Loucy (cell line): ENCODE data around the gene FAT1.

ENCODE experiments used
- H2AFZ ChIP-seq: fragments of 200-600 bp; sonication (generic); 2 replicates; pipeline ENCODE4 v1.6.0; 2016; ENCODE audit warnings: antibody characterized with exemption, mild to moderate bottlenecking, low read length, moderate library complexity
- H3F3A ChIP-seq: fragments of 200-600 bp; 2 replicates; pipeline ENCODE4 v1.6.0; 2016; ENCODE audit warnings: antibody characterized with exemption, low read depth, mild to moderate bottlenecking
- H3K27me3 ChIP-seq: fragments of 200-600 bp; sonication (generic); 2 replicates; pipeline ENCODE4 v1.6.1; 2014; ENCODE audit warnings: low read length, mild to moderate bottlenecking; ENCODE audit not compliant: insufficient read depth, poor library complexity, severe bottlenecking
- H3K36me3 ChIP-seq: fragments of 200-600 bp; sonication (generic); 2 replicates; pipeline ENCODE4 v1.6.1; 2016; ENCODE audit warnings: low read length; ENCODE audit not compliant: insufficient read depth
- H3K4me1 ChIP-seq: fragments of 200-600 bp; sonication (generic); 2 replicates; pipeline ENCODE4 v1.5.1; 2014; ENCODE audit warnings: low read length, mild to moderate bottlenecking; ENCODE audit not compliant: insufficient read depth, poor library complexity, severe bottlenecking
- H3K4me2 ChIP-seq: fragments of 200-600 bp; sonication (generic); 2 replicates; pipeline ENCODE4 v1.6.0; 2014; ENCODE audit warnings: antibody characterized with exemption, low read length, low read depth, mild to moderate bottlenecking; ENCODE audit not compliant: poor library complexity, severe bottlenecking
- H3K4me3 ChIP-seq: fragments of 200-600 bp; sonication (generic); 2 replicates; pipeline ENCODE4 v1.5.1; 2014; ENCODE audit warnings: low read length, mild to moderate bottlenecking, mixed read lengths; ENCODE audit not compliant: poor library complexity, severe bottlenecking
- H3K79me2 ChIP-seq: fragments of 200-600 bp; sonication (generic); 2 replicates; pipeline ENCODE4 v1.6.1; 2014; ENCODE audit warnings: low read length; ENCODE audit not compliant: insufficient read depth
- H3K9ac ChIP-seq: fragments of 200-600 bp; sonication (generic); 2 replicates; pipeline ENCODE4 v1.6.0; 2014; ENCODE audit warnings: mild to moderate bottlenecking, low read depth, low read length, moderate library complexity; ENCODE audit not compliant: poor library complexity, severe bottlenecking
- H3K9me2 ChIP-seq: fragments of 200-600 bp; sonication (generic); replicated peaks from 2 replicates; pipeline ENCODE4 v1.6.1; 2016; ENCODE audit warnings: low read depth, low read length, mixed read lengths
- H3K9me3 ChIP-seq: fragments of 200-600 bp; sonication (generic); 2 replicates; pipeline ENCODE4 v1.6.1; 2014; ENCODE audit warnings: mild to moderate bottlenecking, antibody characterized with exemption, low read length, low read depth; ENCODE audit not compliant: insufficient read depth
- H4K20me1 ChIP-seq: fragments of 200-600 bp; sonication (generic); 2 replicates; pipeline ENCODE4 v1.6.0; 2014; ENCODE audit warnings: antibody characterized with exemption, low read length, mild to moderate bottlenecking; ENCODE audit not compliant: insufficient read depth, poor library complexity, severe bottlenecking
- CTCF ChIP-seq: fragments of 200-600 bp; sonication (generic); conservative IDR thresholded peaks from 2 replicates; pipeline ENCODE4 v1.5.1; 2014; ENCODE audit warnings: mild to moderate bottlenecking, antibody characterized with exemption, low read length
- EZH2phosphoT487 ChIP-seq: fragments of 200-600 bp; IDR thresholded peaks from 2 replicates; pipeline ENCODE4 v1.6.1; 2018; ENCODE audit warnings: antibody characterized with exemption, mild to moderate bottlenecking, moderate library complexity, borderline replicate concordance

Gene FAT1

GRCh38 chr4:186553717-186554116 lies 169.9 kb downstream of the FAT1 start:
- Histone ChIP-seq H3F3A (no peaks in the 10 kb centered on the region), H3K9me3 (no peaks in the 10 kb centered on the region), H3K4me3 (no peak overlapping the region), H4K20me1 (no peaks in the 10 kb centered on the region), H2AFZ (no peak overlapping the region), H3K79me2 (no peaks in the 10 kb centered on the region), H3K9ac (no peak overlapping the region), H3K9me2 (no peaks in the 10 kb centered on the region), H3K4me2 (no peak overlapping the region), H3K4me1 (no peaks in the 10 kb centered on the region), H3K27me3 (no peaks in the 10 kb centered on the region), H3K36me3 (no peaks in the 10 kb centered on the region)
- TF ChIP-seq CTCF (no peak), EZH2phosphoT487 (no peak)

GRCh38 chr4:186551849-186552248 lies 171.8 kb downstream of the FAT1 start:
- H3K9ac ChIP-seq = no peak overlapping the region
- H3K79me2 ChIP-seq = no peaks in the 10 kb centered on the region
- H3K27me3 ChIP-seq = no peaks in the 10 kb centered on the region
- no peaks in the 10 kb centered on the region for H3F3A ChIP-seq
- TF ChIP-seq EZH2phosphoT487 = no peak
- no peak for TF ChIP-seq CTCF
- no peaks in the 10 kb centered on the region for H3K36me3 ChIP-seq
- peaks cover 7% of the 10 kb centered on the region; the same call in 1 of the 2 replicates for H3K9me3 ChIP-seq
- no peak overlapping the region for H3K4me3 ChIP-seq
- no peak overlapping the region for H2AFZ ChIP-seq
- no peaks in the 10 kb centered on the region for H3K4me1 ChIP-seq
- no peaks in the 10 kb centered on the region for H3K9me2 ChIP-seq
- no peaks in the 10 kb centered on the region for H4K20me1 ChIP-seq
- H3K4me2 ChIP-seq = no peak overlapping the region

GRCh38 chr4:186545436-186545835 lies 178.2 kb downstream of the FAT1 start:
- peaks cover 9% of the 10 kb centered on the region; the same call in 1 of the 2 replicates for H3K9me3 ChIP-seq
- no peaks in the 10 kb centered on the region for H4K20me1 ChIP-seq
- no peak overlapping the region for H2AFZ ChIP-seq
- no peaks in the 10 kb centered on the region for H3F3A ChIP-seq
- no peaks in the 10 kb centered on the region for H3K79me2 ChIP-seq
- TF ChIP-seq EZH2phosphoT487 (no peak), CTCF (no peak)
- no peaks in the 10 kb centered on the region for H3K4me1 ChIP-seq
- no peaks in the 10 kb centered on the region for H3K36me3 ChIP-seq
- no peak overlapping the region for H3K9ac ChIP-seq
- no peaks in the 10 kb centered on the region for H3K9me2 ChIP-seq
- H3K4me3 ChIP-seq = no peak overlapping the region
- no peaks in the 10 kb centered on the region for H3K27me3 ChIP-seq
- H3K4me2 ChIP-seq = no peak overlapping the region
